Caco-2 (cell line): Measurements from ENCODE around the gene ZNF254. TPM values are rescaled to one million over a fixed set of nuclear protein-coding genes. Genes with fewer than 3 reads are reported as not detected.

Experiments
- BruUV-seq: library from RNA; stranded (reverse); fragments of 400-500 nt; replicated peaks from 2 replicates; lab custom pipeline; 2021; lab: Mats Ljungman, UMichigan
- CTCF ChIA-PET: fragments of 300-600 bp; sonication (Branson Sonifier 250); formaldehyde crosslinking; loops from one replicate; lab custom pipeline; 2022; ENCODE audit warnings: antibody characterized with exemption; lab: Charles Lee
- POLR2A ChIA-PET: fragments of 300-600 bp; sonication (Branson Sonifier 250); formaldehyde crosslinking; loops from one replicate; lab custom pipeline; 2022; ENCODE audit warnings: antibody characterized with exemption; lab: Charles Lee
- DNase-seq, 2 experiments: peaks; one replicate each; pipeline versions ENCODE4 v3.0.0 to v3.0.0-alpha.2; 2020 to 2022
- H3K27me3 ChIP-seq: replicated peaks from 2 replicates; pipeline ENCODE4 v1.6.0; 2011; ENCODE audit warnings: low read length; ENCODE audit not compliant: control insufficient read depth, insufficient read depth
- H3K36me3 ChIP-seq: 2 replicates; pipeline ENCODE4 v1.5.1; 2011; ENCODE audit warnings: low read length; ENCODE audit not compliant: control insufficient read depth, insufficient read depth
- H3K4me1 ChIP-seq: fragments of 250-450 bp; sonication (Bioruptor Pico); 2 replicates; pipeline ENCODE4 v1.5.1; 2020; ENCODE audit warnings: mild to moderate bottlenecking
- H3K4me3 ChIP-seq: 2 replicates; pipeline ENCODE4 v1.5.1; 2011; ENCODE audit warnings: low read depth, mild to moderate bottlenecking, control low read depth, low read length
- H3K9me3 ChIP-seq: fragments of 250-450 bp; sonication (Bioruptor Pico); 2 replicates; pipeline ENCODE4 v1.5.1; 2020; ENCODE audit warnings: mild to moderate bottlenecking, moderate library complexity
- H3K27ac Mint-ChIP-seq: one replicate; pipeline ENCODE4 v1.8.0; 2022; ENCODE audit warnings: mixed read lengths; ENCODE audit not compliant: unreplicated experiment
- H3K27me3 Mint-ChIP-seq: one replicate; pipeline ENCODE4 v1.8.0; 2022; ENCODE audit warnings: mixed read lengths; ENCODE audit not compliant: insufficient read depth, unreplicated experiment
- H3K36me3 Mint-ChIP-seq: one replicate; pipeline ENCODE4 v1.8.0; 2022; ENCODE audit warnings: mild to moderate bottlenecking, mixed read lengths; ENCODE audit not compliant: insufficient read depth, unreplicated experiment
- H3K4me1 Mint-ChIP-seq: one replicate; pipeline ENCODE4 v1.8.0; 2022; ENCODE audit warnings: low read depth, mixed read lengths; ENCODE audit not compliant: unreplicated experiment
- H3K4me3 Mint-ChIP-seq: one replicate; pipeline ENCODE4 v1.8.0; 2022; ENCODE audit warnings: mild to moderate bottlenecking, moderate library complexity, mixed read lengths; ENCODE audit not compliant: unreplicated experiment
- H3K9me3 Mint-ChIP-seq: one replicate; pipeline ENCODE4 v1.8.0; 2022; ENCODE audit warnings: mixed read lengths; ENCODE audit not compliant: unreplicated experiment
- intact Hi-C: fragments of 100-400 bp; cut with micrococcal nuclease; formaldehyde crosslinking; loops from one replicate; pipeline ENCODE4 v1.10.0; 2022; ENCODE audit not compliant: unreplicated experiment
- total RNA-seq: library from RNA; stranded (reverse); gene quantifications from 2 replicates; pipeline ENCODE4 v1.2.3, GENCODE V29; 2022
- TF ChIP-seq, protein P1 (sequence below), 2 experiments: fragments of 200-600 bp in 1 of 2; IDR thresholded peaks; 1 replicate in 1 of 2; 2 replicates in 1 of 2; pipeline versions ENCODE4 v1.5.1 to v1.8.0; 2011 to 2022; ENCODE audit warnings: antibody characterized with exemption in 1 of 2, control low read depth in 1 of 2, inconsistent platforms in 1 of 2, low read depth in 1 of 2, low read length in 1 of 2, mild to moderate bottlenecking in 1 of 2, moderate library complexity in 1 of 2; ENCODE audit not compliant: insufficient read depth in 1 of 2, severe bottlenecking in 1 of 2, unreplicated experiment in 1 of 2

ZNF254 gene
- total RNA-seq, 1 experiment from 2014 or later: 16.5 TPM

DNA sequence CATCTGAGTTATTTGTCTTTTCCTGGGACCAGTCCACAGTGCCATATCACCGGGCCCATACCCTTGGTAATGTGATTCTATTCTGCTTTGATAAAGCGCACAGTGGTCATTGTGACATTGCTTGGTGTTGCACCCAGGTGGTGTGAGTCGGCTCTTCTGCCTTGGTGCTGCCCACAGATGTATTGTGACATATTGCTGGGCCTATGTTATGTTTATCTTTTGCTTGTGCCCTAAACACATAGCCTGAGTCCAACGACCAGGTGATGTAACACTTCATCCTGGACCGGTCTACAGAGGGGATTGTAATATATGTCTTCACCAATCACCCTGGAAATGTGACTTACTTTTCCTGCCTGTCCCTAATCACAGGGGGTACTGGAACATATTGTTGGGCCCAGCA is 23.7 kb upstream of the ZNF254 start:
- TF ChIP-seq, protein P1, sequence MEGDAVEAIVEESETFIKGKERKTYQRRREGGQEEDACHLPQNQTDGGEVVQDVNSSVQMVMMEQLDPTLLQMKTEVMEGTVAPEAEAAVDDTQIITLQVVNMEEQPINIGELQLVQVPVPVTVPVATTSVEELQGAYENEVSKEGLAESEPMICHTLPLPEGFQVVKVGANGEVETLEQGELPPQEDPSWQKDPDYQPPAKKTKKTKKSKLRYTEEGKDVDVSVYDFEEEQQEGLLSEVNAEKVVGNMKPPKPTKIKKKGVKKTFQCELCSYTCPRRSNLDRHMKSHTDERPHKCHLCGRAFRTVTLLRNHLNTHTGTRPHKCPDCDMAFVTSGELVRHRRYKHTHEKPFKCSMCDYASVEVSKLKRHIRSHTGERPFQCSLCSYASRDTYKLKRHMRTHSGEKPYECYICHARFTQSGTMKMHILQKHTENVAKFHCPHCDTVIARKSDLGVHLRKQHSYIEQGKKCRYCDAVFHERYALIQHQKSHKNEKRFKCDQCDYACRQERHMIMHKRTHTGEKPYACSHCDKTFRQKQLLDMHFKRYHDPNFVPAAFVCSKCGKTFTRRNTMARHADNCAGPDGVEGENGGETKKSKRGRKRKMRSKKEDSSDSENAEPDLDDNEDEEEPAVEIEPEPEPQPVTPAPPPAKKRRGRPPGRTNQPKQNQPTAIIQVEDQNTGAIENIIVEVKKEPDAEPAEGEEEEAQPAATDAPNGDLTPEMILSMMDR (IDR thresholded peaks at IDR 0.05; ENCODE audit: insufficient read depth in 1 of 2, low read depth in 1 of 2, low read length in 1 of 2, severe bottlenecking in 1 of 2, unreplicated experiment in 1 of 2): no peak

DNA sequence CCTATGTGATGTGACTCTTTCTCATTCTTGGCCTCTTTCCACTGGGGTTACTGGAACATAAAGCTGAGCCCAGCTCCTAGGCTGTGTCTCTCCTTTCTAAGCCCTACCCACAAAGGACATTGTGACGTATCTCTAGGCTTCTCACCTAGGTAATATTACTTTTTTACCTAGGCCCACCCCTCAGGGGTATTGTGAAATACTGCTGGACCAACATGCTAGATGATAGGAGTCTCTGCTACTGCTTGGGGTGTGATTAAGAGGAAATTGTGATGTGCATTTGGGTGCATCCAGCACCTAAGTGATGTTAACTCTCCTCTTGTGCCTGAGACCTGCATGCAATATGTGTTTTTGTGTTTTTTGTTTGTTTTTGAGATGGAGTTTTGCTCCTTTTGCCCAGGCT is 22.8 kb upstream of the ZNF254 start:
- Mint-ChIP-seq H3K27ac (no peak overlapping the region), H3K36me3 (peaks cover 47% of the 10 kb centered on the region), H3K27me3 (no peaks in the 10 kb centered on the region), H3K4me1 (no peaks in the 10 kb centered on the region), H3K4me3 (no peak overlapping the region), H3K9me3 (no peaks in the 10 kb centered on the region)
- intact Hi-C loops: no loop called here
- Histone ChIP-seq H3K4me1 (no peaks in the 10 kb centered on the region), H3K36me3 (no peaks in the 10 kb centered on the region; the same call in none of the 2 replicates), H3K27me3 (no peaks in the 10 kb centered on the region), H3K4me3 (no peak overlapping the region), H3K9me3 (no peaks in the 10 kb centered on the region)
- no TSS peak for BruUV-seq
- DNase-seq: no peak
- ChIA-PET CTCF (no interaction called here), POLR2A (no interaction called here)
- TF ChIP-seq, protein P1 (IDR thresholded peaks at IDR 0.05; ENCODE audit: insufficient read depth in 1 of 2, low read depth in 1 of 2, low read length in 1 of 2, severe bottlenecking in 1 of 2, unreplicated experiment in 1 of 2): no peak

More for the DNA sequence above, 23.7 kb upstream of the ZNF254 start:
- DNase-seq: no peak
- ChIA-PET POLR2A (no interaction called here), CTCF (no interaction called here)
- Mint-ChIP-seq H3K4me3 (no peak overlapping the region), H3K36me3 (peaks cover 43% of the 10 kb centered on the region), H3K9me3 (no peaks in the 10 kb centered on the region), H3K27ac (no peak overlapping the region), H3K4me1 (no peaks in the 10 kb centered on the region), H3K27me3 (no peaks in the 10 kb centered on the region)
- Histone ChIP-seq H3K36me3 (no peaks in the 10 kb centered on the region; the same call in none of the 2 replicates), H3K4me1 (no peaks in the 10 kb centered on the region), H3K9me3 (no peaks in the 10 kb centered on the region), H3K4me3 (no peak overlapping the region), H3K27me3 (no peaks in the 10 kb centered on the region)
- BruUV-seq: no TSS peak
- intact Hi-C loops: no loop called here

DNA sequence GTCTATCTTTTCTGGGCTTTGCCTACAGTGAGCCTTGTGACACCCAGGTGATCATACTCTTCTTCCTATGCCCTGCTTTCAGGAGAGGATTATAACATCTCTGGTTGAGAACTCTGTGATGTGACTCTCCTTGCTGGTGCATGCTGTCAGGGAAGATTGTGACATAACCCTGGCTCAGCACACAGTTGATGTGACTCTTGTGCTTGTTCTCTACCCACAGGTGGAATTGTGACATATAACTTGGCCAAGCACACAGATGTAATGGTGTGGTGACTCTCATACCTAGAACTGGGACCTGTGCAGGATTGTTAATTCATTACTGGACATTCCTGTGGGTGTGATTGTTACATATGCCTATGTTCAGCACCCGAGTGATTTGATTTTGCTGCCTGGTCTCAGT is 21.7 kb upstream of the ZNF254 start:
- CTCF ChIA-PET: no interaction called here
- intact Hi-C loops: no loop called here

More for the DNA sequence above, 21.7 kb upstream of the ZNF254 start:
- Histone ChIP-seq H3K4me3 (no peak overlapping the region), H3K36me3 (no peaks in the 10 kb centered on the region; the same call in none of the 2 replicates), H3K27me3 (no peaks in the 10 kb centered on the region), H3K4me1 (no peaks in the 10 kb centered on the region), H3K9me3 (no peaks in the 10 kb centered on the region)
- H3K4me1 Mint-ChIP-seq: no peaks in the 10 kb centered on the region
- H3K27me3 Mint-ChIP-seq: no peaks in the 10 kb centered on the region
- no TSS peak for BruUV-seq
- POLR2A ChIA-PET: no interaction called here
- TF ChIP-seq, protein P1 (IDR thresholded peaks at IDR 0.05; ENCODE audit: insufficient read depth in 1 of 2, low read depth in 1 of 2, low read length in 1 of 2, severe bottlenecking in 1 of 2, unreplicated experiment in 1 of 2): no peak
- H3K4me3 Mint-ChIP-seq: no peak overlapping the region
- H3K36me3 Mint-ChIP-seq: peaks cover 39% of the 10 kb centered on the region
- no peak overlapping the region for H3K27ac Mint-ChIP-seq
- H3K9me3 Mint-ChIP-seq: no peaks in the 10 kb centered on the region
- DNase-seq: no peak
